Placental epithelial cell (primary cell): ENCODE data around the gene SUPT16H. TPM values are rescaled to one million over a fixed set of nuclear protein-coding genes. Genes with fewer than 3 reads are reported as not detected.

Experiments used
- small RNA-seq: library from RNA; depleted of rRNA; stranded (forward); fragments of <200 nt; gene quantifications from one replicate; pipeline ENCODE3, GENCODE V24; 2012
- total RNA-seq: library from RNA; depleted of rRNA; stranded (reverse); fragments of >200 nt; gene quantifications from 2 replicates; pipeline ENCODE4 v1.2.3, GENCODE V29; 2012

The SUPT16H gene
- total RNA-seq: 55.2 and 55.4 TPM in 2 replicates

GRCh38 chr14:21383848-21384493 lies at the start of gene SUPT16H:
Gene SUPT16H, minus strand, starts transcription at chr14:21384019. Its CDS starts 92 bp downstream, at chr14:21383927.

Small RNAs within 50 kb of the gene (small RNA-seq; reads per million reads assigned to genes)
- gene RN7SL650P (not detected), gene SNORD8 (277 reads per million, percentile 99 among the genes with 10 or more reads in this experiment), gene SNORD9 (588 reads per million, percentile 99 among the genes with 10 or more reads in this experiment)

Other genes starting within 250 kb of the SUPT16H start
- not detected in 2 replicates for gene OR5AU1, start 228.0 kb downstream of the SUPT16H start, total RNA-seq
- gene HNRNPC, start 114.6 kb downstream of the SUPT16H start, total RNA-seq: 435 and 934 TPM in 2 replicates
- gene RPGRIP1, start 103.9 kb downstream of the SUPT16H start, total RNA-seq: not detected in 2 replicates
- 73.8 and 78.4 TPM in 2 replicates for gene CHD8, start 72.1 kb upstream of the SUPT16H start, total RNA-seq
- 17.6 and 17.7 TPM in 2 replicates for gene RAB2B, start 92.9 kb upstream of the SUPT16H start, total RNA-seq
- 37.1 and 39.7 TPM in 2 replicates for gene TOX4, start 93.2 kb upstream of the SUPT16H start, total RNA-seq
- gene METTL3, start 127.3 kb upstream of the SUPT16H start, total RNA-seq: 40.8 and 54.4 TPM in 2 replicates
- gene SALL2, start 142.3 kb upstream of the SUPT16H start, total RNA-seq: 0.65 and 2.4 TPM in 2 replicates
- not detected in 2 replicates for gene OR10G3, start 196.1 kb upstream of the SUPT16H start, total RNA-seq